ENCODE results near the gene DEFB112.
A peak's percentile ranks its signal among the peaks of the same experiment; 100 is the strongest.

The DEFB112 gene

DNA sequence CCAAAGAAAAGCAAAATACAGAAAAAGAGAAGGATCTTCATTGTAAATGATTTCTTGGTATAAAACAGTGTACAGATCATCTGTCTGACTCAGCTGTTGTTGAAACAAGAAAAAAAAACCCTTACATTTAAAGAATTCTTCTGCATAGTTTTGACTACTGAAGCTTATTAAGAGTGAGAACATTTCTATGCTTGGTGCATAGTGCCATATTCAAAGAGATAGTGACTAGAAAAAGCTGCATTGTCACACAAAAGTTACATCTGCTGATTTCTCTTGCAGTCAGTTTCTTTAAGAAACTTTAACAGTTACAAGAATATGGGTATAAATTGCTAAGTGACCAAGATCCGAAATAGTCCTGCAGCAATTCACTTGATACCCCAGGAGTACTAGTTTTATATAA lies at the start of gene DEFB112:
DEFB112 (minus strand) TSS at position 101 of the 400 bp plus-strand sequence; CDS start at position 41, 60 bp downstream.
- Mint-ChIP-seq H3K4me3 (no peak within 1 kb of the TSS), H3K4me1 (no peaks in the 10 kb centered on the region), H3K9me3 (no peaks in the 10 kb centered on the region), H3K36me3 (ENCODE audit: low read depth) (no peaks in the 10 kb centered on the region), H3K27me3 (ENCODE audit: low read depth) (no peaks in the 10 kb centered on the region), H3K27ac (no peak within 1 kb of the TSS)
- TF ChIP-seq CTCF (IDR thresholded peaks at IDR 0.05; ENCODE audit: unreplicated experiment in 3 of 3): no peak

DNA sequence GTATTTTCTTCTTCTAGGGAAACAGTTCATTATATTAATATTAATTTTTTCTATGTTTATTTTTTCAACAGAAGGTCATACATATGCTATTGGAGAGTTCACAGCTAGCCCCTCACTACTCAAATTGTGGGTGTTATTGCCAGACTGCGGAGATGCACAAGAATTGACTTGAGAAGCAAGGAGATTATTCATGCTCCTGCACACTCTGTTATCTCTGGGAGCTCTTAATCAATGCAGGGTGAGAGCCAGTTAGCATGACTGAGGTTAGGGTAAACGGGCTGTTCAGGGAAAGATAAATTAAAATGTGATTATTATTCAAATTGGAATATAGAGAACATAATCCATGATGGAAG lies 48.9 kb upstream of the DEFB112 start:
- H3K4me1 Mint-ChIP-seq: no peaks in the 10 kb centered on the region
- no peak for TF ChIP-seq CTCF (IDR thresholded peaks at IDR 0.05; ENCODE audit: unreplicated experiment in 3 of 3)
- no peak overlapping the region for H3K27ac Mint-ChIP-seq
- H3K4me3 Mint-ChIP-seq: no peak overlapping the region
- no peaks in the 10 kb centered on the region for H3K9me3 Mint-ChIP-seq
- H3K27me3 Mint-ChIP-seq (ENCODE audit: low read depth): no peaks in the 10 kb centered on the region
- H3K36me3 Mint-ChIP-seq (ENCODE audit: low read depth): no peaks in the 10 kb centered on the region

DNA sequence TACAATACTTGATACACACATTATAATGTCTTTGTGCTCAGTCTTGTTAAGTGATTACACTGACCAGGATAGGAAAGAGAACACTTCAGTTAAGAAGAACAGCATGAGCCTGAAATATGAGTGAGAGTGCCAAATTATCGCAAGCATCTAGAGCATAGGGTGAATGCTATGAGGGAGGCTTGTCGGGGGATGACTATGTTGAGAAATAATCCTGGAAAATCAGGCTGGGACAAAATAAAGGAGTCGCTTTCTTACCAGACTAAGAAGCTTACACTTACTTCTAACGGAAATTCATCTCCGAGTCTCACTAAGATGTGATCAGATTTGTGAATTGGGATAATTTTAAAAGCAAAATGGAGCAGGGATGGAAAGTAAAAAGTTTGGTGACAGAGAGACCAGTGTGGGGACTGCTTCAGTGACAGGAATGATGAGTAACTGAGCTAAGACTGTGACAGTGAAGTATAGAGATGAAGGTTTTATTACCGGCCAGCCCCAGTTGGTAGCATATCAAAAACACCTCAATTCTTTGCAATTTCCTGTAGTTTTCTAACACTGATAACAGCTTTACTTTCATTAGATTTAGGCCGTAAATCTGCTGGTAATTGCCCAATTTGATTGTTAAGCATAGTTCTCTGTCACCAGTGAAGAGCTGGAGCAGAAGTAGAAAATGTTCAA lies 48.4 kb upstream of the DEFB112 start:
- TF ChIP-seq CTCF (IDR thresholded peaks at IDR 0.05; ENCODE audit: unreplicated experiment in 3 of 3): no peak
- H3K27me3 Mint-ChIP-seq (ENCODE audit: low read depth): no peaks in the 10 kb centered on the region
- no peaks in the 10 kb centered on the region for H3K4me1 Mint-ChIP-seq
- no peaks in the 10 kb centered on the region for H3K9me3 Mint-ChIP-seq
- no peak overlapping the region for H3K27ac Mint-ChIP-seq
- H3K36me3 Mint-ChIP-seq (ENCODE audit: low read depth): no peaks in the 10 kb centered on the region
- H3K4me3 Mint-ChIP-seq: no peak overlapping the region

GRCh38 chr6:50096296-50096695 lies 46.6 kb upstream of the DEFB112 start:
- no peaks in the 10 kb centered on the region for H3K36me3 Mint-ChIP-seq (ENCODE audit: low read depth)
- H3K4me1 Mint-ChIP-seq: no peaks in the 10 kb centered on the region
- no peak overlapping the region for H3K4me3 Mint-ChIP-seq
- TF ChIP-seq CTCF (IDR thresholded peaks at IDR 0.05; ENCODE audit: unreplicated experiment in 3 of 3): no peak
- no peaks in the 10 kb centered on the region for H3K27me3 Mint-ChIP-seq (ENCODE audit: low read depth)
- H3K27ac Mint-ChIP-seq: peak overlapping the region in 1 of 3 experiments; percentile 21
- no peaks in the 10 kb centered on the region for H3K9me3 Mint-ChIP-seq

DNA sequence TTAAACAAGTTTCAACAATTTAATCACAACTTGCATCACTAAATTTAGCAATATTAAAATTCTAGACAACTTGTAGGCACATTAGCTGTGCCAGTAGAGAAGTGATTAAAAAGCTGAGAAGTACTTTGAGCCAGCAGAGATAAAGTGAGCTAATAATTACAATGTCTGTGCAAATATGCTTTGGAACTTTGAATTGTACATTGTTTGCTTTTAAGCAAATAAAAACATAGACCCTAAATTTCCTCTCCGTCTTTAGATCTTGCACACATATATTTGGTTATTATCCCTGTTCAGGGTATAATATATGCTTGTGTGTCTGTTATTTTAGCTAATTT lies 44.2 kb upstream of the DEFB112 start:
- H3K4me1 Mint-ChIP-seq: no peaks in the 10 kb centered on the region
- H3K27ac Mint-ChIP-seq: peak overlapping the region in 1 of 3 experiments; percentile 54
- H3K9me3 Mint-ChIP-seq: no peaks in the 10 kb centered on the region
- H3K36me3 Mint-ChIP-seq (ENCODE audit: low read depth): no peaks in the 10 kb centered on the region
- no peak overlapping the region for H3K4me3 Mint-ChIP-seq
- H3K27me3 Mint-ChIP-seq (ENCODE audit: low read depth): no peaks in the 10 kb centered on the region
- TF ChIP-seq CTCF (IDR thresholded peaks at IDR 0.05; ENCODE audit: unreplicated experiment in 3 of 3): no peak
